CD14-positive monocyte (primary cell): ENCODE data around the gene ABCE1. TPM values are rescaled to one million over a fixed set of nuclear protein-coding genes. Genes with fewer than 3 reads are reported as not detected.

ENCODE experiments used
- DNase-seq, 3 donors: peaks; one replicate each; pipeline ENCODE4 v3.0.0-alpha.2; 2011 to 2022
- H2AFZ ChIP-seq: 2 replicates; pipeline ENCODE4 v1.6.0; 2012; ENCODE audit warnings: mild to moderate bottlenecking, low read depth, low read length, inconsistent platforms; ENCODE audit not compliant: insufficient read depth, poor library complexity, severe bottlenecking
- H3K27ac ChIP-seq, 2 donors: 1 replicate in 1 of 2; 2 replicates in 1 of 2; pipeline ENCODE4 v1.5.1; 2012 to 2013; ENCODE audit warnings: low read length in 2 of 2, control low read depth in 1 of 2, inconsistent platforms in 1 of 2, low read depth in 1 of 2, mild to moderate bottlenecking in 1 of 2
- H3K27me3 ChIP-seq, 2 donors: one replicate each; pipeline versions ENCODE4 v1.6.0 to v1.6.1; 2011 to 2013; ENCODE audit warnings: low read length in 2 of 2; ENCODE audit not compliant: control insufficient read depth in 2 of 2, insufficient read depth in 2 of 2
- H3K36me3 ChIP-seq, 2 donors: replicated peaks in 1 of 2; 1 replicate in 1 of 2; 2 replicates in 1 of 2; pipeline versions ENCODE4 v1.5.1 to v1.6.1; 2012 to 2013; ENCODE audit warnings: low read length in 2 of 2, control low read depth in 1 of 2, inconsistent platforms in 1 of 2, mild to moderate bottlenecking in 1 of 2; ENCODE audit not compliant: insufficient read depth in 2 of 2, control insufficient read depth in 1 of 2
- H3K4me1 ChIP-seq, 2 donors: 1 replicate in 1 of 2; 2 replicates in 1 of 2; pipeline versions ENCODE4 v1.5.1 to v1.6.1; 2012 to 2013; ENCODE audit warnings: low read length in 2 of 2, control low read depth in 1 of 2, inconsistent platforms in 1 of 2, mild to moderate bottlenecking in 1 of 2, moderate library complexity in 1 of 2; ENCODE audit not compliant: insufficient read depth in 2 of 2, control insufficient read depth in 1 of 2
- H3K4me2 ChIP-seq: replicated peaks from 2 replicates; pipeline ENCODE3; 2012; ENCODE audit warnings: low read length, moderate library complexity, mild to moderate bottlenecking; ENCODE audit not compliant: poor library complexity, severe bottlenecking; ENCODE audit errors: extremely low read depth
- H3K4me3 ChIP-seq, 3 experiments: fragments of 200-600 bp in 1 of 3; sonication (generic) in 1 of 3; replicated peaks in 1 of 3; 1 replicate in 2 of 3; 2 replicates in 1 of 3; pipeline ENCODE4 v1.5.1; 2011 to 2013; ENCODE audit warnings: low read length in 3 of 3, mild to moderate bottlenecking in 3 of 3, control low read depth in 2 of 3, low read depth in 2 of 3, inconsistent platforms in 1 of 3, moderate library complexity in 1 of 3
- H3K79me2 ChIP-seq: 2 replicates; pipeline ENCODE4 v1.6.0; 2012; ENCODE audit warnings: mild to moderate bottlenecking, control low read depth, inconsistent platforms, low read length, moderate library complexity; ENCODE audit not compliant: insufficient read depth
- H3K9ac ChIP-seq: 2 replicates; pipeline ENCODE4 v1.6.0; 2017; ENCODE audit warnings: low read length, mild to moderate bottlenecking; ENCODE audit not compliant: insufficient read depth, poor library complexity, severe bottlenecking
- H3K9me3 ChIP-seq, 2 donors: replicated peaks in 1 of 2; 1 replicate in 1 of 2; 2 replicates in 1 of 2; pipeline versions ENCODE4 v1.5.1 to v1.6.1; 2012 to 2013; ENCODE audit warnings: low read length in 2 of 2, control low read depth in 1 of 2; ENCODE audit not compliant: control insufficient read depth in 1 of 2, insufficient read depth in 1 of 2
- H4K20me1 ChIP-seq: 2 replicates; pipeline ENCODE4 v1.6.0; 2012; ENCODE audit warnings: mild to moderate bottlenecking, low read length, control low read depth, moderate library complexity; ENCODE audit not compliant: insufficient read depth
- H3K27ac Mint-ChIP-seq, 7 donors: one replicate each; pipeline ENCODE4 v1.8.0; 2020; ENCODE audit warnings: mild to moderate bottlenecking in 7 of 7, mixed read lengths in 7 of 7, moderate library complexity in 6 of 7, inconsistent platforms in 2 of 7
- H3K27me3 Mint-ChIP-seq, 3 donors: one replicate each; pipeline ENCODE4 v1.8.0; 2021 to 2022; ENCODE audit warnings: low read depth in 3 of 3, mild to moderate bottlenecking in 3 of 3, mixed read lengths in 3 of 3, moderate library complexity in 3 of 3, inconsistent platforms in 1 of 3
- H3K36me3 Mint-ChIP-seq, 2 donors: one replicate each; pipeline ENCODE4 v1.8.0; 2020; ENCODE audit warnings: mixed read lengths in 2 of 2, inconsistent platforms in 1 of 2, mild to moderate bottlenecking in 1 of 2
- H3K4me1 Mint-ChIP-seq: one replicate; pipeline ENCODE4 v1.8.0; 2020; ENCODE audit warnings: mild to moderate bottlenecking, mixed read lengths
- H3K4me3 Mint-ChIP-seq, 2 donors: one replicate each; pipeline ENCODE4 v1.8.0; 2020; ENCODE audit warnings: mild to moderate bottlenecking in 2 of 2, mixed read lengths in 2 of 2, moderate library complexity in 1 of 2
- H3K9me3 Mint-ChIP-seq, 7 donors: one replicate each; pipeline ENCODE4 v1.8.0; 2020 to 2022; ENCODE audit warnings: mixed read lengths in 7 of 7, mild to moderate bottlenecking in 6 of 7, moderate library complexity in 6 of 7, inconsistent platforms in 2 of 7
- CTCF ChIP-seq: fragments of 200-600 bp; IDR thresholded peaks from one replicate; pipeline ENCODE4 v1.8.0; 2022; ENCODE audit warnings: antibody characterized with exemption, mild to moderate bottlenecking
- WGBS: methylation state at CpG from one replicate; pipeline ENCODE4 v1.1.5; 2013; ENCODE audit warnings: missing lambda C conversion rate; ENCODE audit not compliant: insufficient coverage; 5-methylcytosine and 5-hydroxymethylcytosine counted together
- intact Hi-C, 2 donors: fragments of 100-400 bp; cut with micrococcal nuclease; formaldehyde crosslinking; loops; one replicate each; pipeline versions ENCODE4 v1.15.0 to v1.15.1; 2023
- polyA plus RNA-seq, 3 donors: library from polyadenylated mRNA; depleted of rRNA in 1 of 3; unstranded in 2 of 3; stranded (reverse) in 1 of 3; fragments of 300-500 nt in 2 of 3; fragments of >200 nt in 1 of 3; fragmentation: Illumina TruSeq in 2 of 3; gene quantifications; 1 replicate in 2 of 3; 2 replicates in 1 of 3; pipeline ENCODE4 v1.2.3, GENCODE V29; 2012 to 2021

Gene ABCE1
- polyA plus RNA-seq, 3 donors: 22.1 to 25.0 (median 23.7) TPM

- TF ChIP-seq CTCF: no peak
- intact Hi-C loops: no loop called here
- Histone ChIP-seq H4K20me1 (no peaks in the 10 kb centered on the region), H3K9me3 (no peaks in the 10 kb centered on the region), H3K27ac (no peak overlapping the region), H3K4me3 (no peak overlapping the region), H3K4me2 (no peak overlapping the region), H3K4me1 (no peaks in the 10 kb centered on the region), H2AFZ (no peak overlapping the region), H3K36me3 (peaks cover 16 to 42% of the 10 kb centered on the region in 2 donors), H3K9ac (no peak overlapping the region), H3K27me3 (no peaks in the 10 kb centered on the region), H3K79me2 (peaks cover 15% of the 10 kb centered on the region)
- Mint-ChIP-seq H3K27me3 (no peaks in the 10 kb centered on the region), H3K4me1 (no peaks in the 10 kb centered on the region), H3K4me3 (no peak overlapping the region), H3K9me3 (peaks cover 0 to 9% (median 3%) of the 10 kb centered on the region in 7 donors), H3K27ac (peak overlapping the region in 3 of 7 donors; percentile 51 to 69 (median 55)), H3K36me3 (peaks cover 51 to 54% of the 10 kb centered on the region in 2 donors)
- WGBS: 100% methylated on average over 1 of the region's 1 CpG
- no peak for DNase-seq
Measured at GRCh38 chr4:145075742-145076468, 22.2 kb upstream of the ABCE1 start.

- no peaks in the 10 kb centered on the region for H3K4me1 ChIP-seq
- H3K4me1 Mint-ChIP-seq: no peaks in the 10 kb centered on the region
- peaks cover 0 to 9% (median 3%) of the 10 kb centered on the region in 7 donors for H3K9me3 Mint-ChIP-seq
- H3K79me2 ChIP-seq: peaks cover 15% of the 10 kb centered on the region
- H3K4me3 ChIP-seq: no peak overlapping the region
- peaks cover 51 to 54% of the 10 kb centered on the region in 2 donors for H3K36me3 Mint-ChIP-seq
- TF ChIP-seq CTCF: no peak
- intact Hi-C loops: no loop called here
- H3K27ac Mint-ChIP-seq: peak overlapping the region in 1 of 7 donors; percentile 55
- 100% methylated on average over 1 of the region's 2 CpGs for WGBS
- no peaks in the 10 kb centered on the region for H4K20me1 ChIP-seq
- H2AFZ ChIP-seq: no peak overlapping the region
- no peaks in the 10 kb centered on the region for H3K27me3 ChIP-seq
- H3K27me3 Mint-ChIP-seq: no peaks in the 10 kb centered on the region
- no peak overlapping the region for H3K27ac ChIP-seq
- no peaks in the 10 kb centered on the region for H3K9me3 ChIP-seq
- no peak overlapping the region for H3K9ac ChIP-seq
- no peak overlapping the region for H3K4me3 Mint-ChIP-seq
- H3K4me2 ChIP-seq: no peak overlapping the region
- DNase-seq: no peak
- H3K36me3 ChIP-seq: peaks cover 18 to 43% of the 10 kb centered on the region in 2 donors
Measured at GRCh38 chr4:145076469-145076855, 21.6 kb upstream of the ABCE1 start.
